Stimulated activated CD8-positive, alpha-beta memory T cell treated with anti-CD3 and anti-CD28 coated beads, Interleukin-15, amount 100 ng/mL, for 1 hour (primary cell): ENCODE data around the gene ZNF574.

ENCODE experiments used
- DNase-seq: peaks from one replicate; pipeline ENCODE4 v3.0.0-alpha.2; 2020; ENCODE audit warnings: low read depth

Gene ZNF574

DNA sequence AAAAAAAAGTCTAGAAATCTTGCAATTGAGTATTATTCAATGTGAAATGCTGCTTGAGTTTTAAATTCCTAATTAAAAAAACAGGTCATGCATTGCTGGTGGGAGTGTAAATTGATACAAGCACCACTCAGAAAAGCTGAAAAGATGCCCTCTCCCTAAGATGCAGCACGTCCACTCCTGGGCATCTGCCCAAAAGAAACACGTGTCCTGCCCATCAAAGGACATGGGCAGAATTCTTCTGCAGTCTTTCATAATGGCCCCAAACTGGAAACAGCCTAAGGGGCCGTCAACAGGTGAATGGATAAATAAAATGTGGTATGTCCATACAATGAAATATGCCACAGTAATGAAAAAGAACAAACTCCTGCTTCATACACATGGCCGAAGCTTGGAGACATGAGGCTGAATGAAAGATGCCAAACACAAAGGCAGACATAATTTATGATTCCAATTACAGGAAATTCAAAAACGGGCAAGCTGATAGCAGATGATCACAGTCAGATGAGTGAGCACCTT, 48.5 kb downstream of the ZNF574 start:
- DNase-seq = no peak

DNA sequence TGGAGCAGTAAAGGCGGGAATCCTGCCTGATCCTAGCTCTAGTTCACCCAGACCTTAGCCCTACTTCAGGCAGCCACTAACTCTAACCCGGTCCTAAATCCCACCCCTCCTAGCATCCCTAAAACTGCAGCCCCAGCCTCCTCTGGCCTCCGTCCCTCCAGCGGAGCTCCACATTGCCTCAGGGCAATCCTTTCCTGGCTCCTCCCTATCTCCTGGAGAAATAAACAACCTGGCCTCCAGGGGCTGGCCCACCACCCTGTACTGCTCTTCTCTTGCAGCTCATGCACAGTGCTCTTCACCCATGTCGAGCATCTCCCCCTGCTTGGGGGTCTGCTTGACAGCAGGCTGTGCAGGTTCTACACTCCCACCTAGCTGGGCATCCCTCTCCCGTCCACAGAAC, 49.6 kb downstream of the ZNF574 start:
- DNase-seq = no peak

DNA sequence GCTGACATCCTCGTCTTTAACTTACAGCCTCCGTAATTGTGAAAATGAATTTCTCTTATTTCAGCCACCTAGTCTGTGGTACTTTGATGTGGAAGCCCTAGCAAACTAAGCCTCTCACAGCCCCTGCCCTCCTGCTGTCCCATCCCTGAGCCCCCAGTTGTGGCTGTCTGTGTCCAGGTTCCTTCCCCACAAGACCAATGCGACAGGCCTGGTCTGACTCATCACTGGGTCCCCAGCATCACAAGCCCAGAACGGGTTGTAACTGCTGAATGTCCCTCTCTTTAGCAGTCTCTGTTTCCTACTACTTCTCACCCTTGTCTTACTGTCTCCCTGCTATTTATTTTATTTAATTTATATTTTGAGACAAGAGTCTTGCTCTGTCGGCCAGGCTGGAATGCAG, 50.6 kb downstream of the ZNF574 start:
- DNase-seq = no peak

DNA sequence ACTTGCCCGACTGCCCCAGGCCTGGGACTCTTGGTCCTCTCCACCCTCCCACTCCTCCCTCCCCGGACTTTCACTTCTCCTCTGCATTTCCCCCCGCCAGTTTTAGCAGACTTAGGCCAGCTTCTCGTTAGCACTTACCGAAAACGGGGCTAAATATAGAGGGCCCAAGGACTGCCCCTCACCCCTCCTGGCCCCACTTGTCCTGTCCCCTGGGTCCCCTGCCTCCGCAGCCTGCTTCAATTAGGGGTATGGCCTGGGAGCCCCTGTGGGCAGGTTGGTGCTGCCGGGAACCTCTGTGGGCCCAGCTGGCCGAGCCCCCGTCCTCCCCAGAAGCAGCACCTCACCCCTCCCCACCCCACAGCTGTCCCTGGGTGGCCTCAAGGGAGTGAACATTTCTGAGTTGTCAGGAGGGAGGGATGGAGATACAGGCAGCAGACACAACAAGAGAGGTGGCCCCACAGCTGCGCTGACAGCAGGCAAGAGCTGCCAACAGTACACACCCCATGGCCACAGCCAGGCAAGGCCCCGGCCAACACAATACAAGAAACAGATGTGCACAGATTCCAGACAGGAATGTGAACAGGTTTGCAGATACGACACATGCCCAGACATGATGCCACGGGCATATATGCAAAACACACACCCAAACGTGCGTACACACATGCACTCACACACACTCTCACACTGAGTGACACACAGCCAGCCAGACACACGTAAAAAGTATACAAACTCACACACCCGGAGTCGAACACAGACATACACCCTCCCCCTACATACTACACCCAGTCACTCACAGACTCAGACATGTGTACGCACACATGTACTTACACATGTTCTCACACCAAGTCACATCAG, 53.7 kb downstream of the ZNF574 start:
- no peak for DNase-seq

DNA sequence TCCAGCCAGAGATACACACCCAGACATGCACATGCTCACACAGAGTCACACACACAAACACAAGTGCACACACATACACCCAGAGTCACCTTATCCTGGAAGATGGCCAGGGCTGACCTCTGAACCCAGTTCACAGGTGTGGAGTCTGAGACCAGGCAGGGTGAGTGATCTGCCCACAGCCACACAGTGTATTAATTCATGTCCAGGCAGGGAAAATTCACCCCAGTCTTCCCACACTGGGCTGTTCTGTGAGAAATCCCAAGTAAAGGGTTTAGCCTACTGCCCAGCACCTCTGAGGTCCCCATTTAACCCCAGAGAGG, 54.2 kb downstream of the ZNF574 start:
- no peak for DNase-seq
